ENCODE measurements around the gene LRP1B.

GRCh38 chr2:140791802-140792201, 1339.0 kb downstream of the LRP1B start:
- no peak for TF ChIP-seq POLR2AphosphoS5 (IDR thresholded peaks at IDR 0.05)
- TF ChIP-seq POLR2A (IDR thresholded peaks at IDR 0.05): no peak

Measured in breast epithelium (tissue), 3 donors.